Kidney (tissue), 14 donors: ENCODE data around the gene PHYHD1. TPM values are rescaled to one million over a fixed set of nuclear protein-coding genes. Genes with fewer than 3 reads are reported as not detected.

Experiments used
- DNase-seq, 5 donors: peaks; one replicate each; pipeline ENCODE4 v3.0.0-alpha.2; 2013 to 2020
- FAIRE-seq: peaks from 2 replicates; lab custom pipeline; 2012; peaks lifted over from hg19 to GRCh38; lab: Jason Lieb, UNC
- H3K27ac ChIP-seq, 2 donors: one replicate each; pipeline ENCODE4 v1.7.0; 2013; ENCODE audit warnings: low read depth in 2 of 2, low read length in 2 of 2, inconsistent platforms in 1 of 2
- H3K27me3 ChIP-seq: one replicate; pipeline ENCODE4 v1.7.1; 2013; ENCODE audit warnings: low read length, inconsistent platforms; ENCODE audit not compliant: control insufficient read depth, insufficient read depth
- H3K36me3 ChIP-seq, 3 donors: one replicate each; pipeline versions ENCODE4 v1.7.0 to v1.7.1; 2013; ENCODE audit warnings: low read length in 3 of 3, control low read depth in 1 of 3, inconsistent platforms in 1 of 3; ENCODE audit not compliant: insufficient read depth in 3 of 3, control insufficient read depth in 2 of 3
- H3K4me1 ChIP-seq, 3 donors: one replicate each; pipeline versions ENCODE4 v1.7.0 to v1.7.1; 2013; ENCODE audit warnings: low read length in 3 of 3, inconsistent platforms in 1 of 3, low read depth in 1 of 3; ENCODE audit not compliant: control insufficient read depth in 2 of 3, insufficient read depth in 2 of 3
- H3K4me3 ChIP-seq, 3 donors: one replicate each; pipeline versions ENCODE4 v1.7.0 to v1.8.1; 2013; ENCODE audit warnings: low read length in 3 of 3, control low read depth in 1 of 3, inconsistent platforms in 1 of 3
- H3K9ac ChIP-seq, 3 donors: one replicate each; pipeline versions ENCODE4 v1.7.0 to v1.7.1; 2013; ENCODE audit warnings: low read length in 3 of 3, control low read depth in 1 of 3, inconsistent platforms in 1 of 3
- H3K9me3 ChIP-seq, 3 donors: one replicate each; pipeline versions ENCODE4 v1.7.0 to v1.7.1; 2013; ENCODE audit warnings: low read length in 3 of 3, control low read depth in 1 of 3, inconsistent platforms in 1 of 3; ENCODE audit not compliant: control insufficient read depth in 2 of 3, insufficient read depth in 1 of 3
- intact Hi-C: fragments of 100-400 bp; cut with DNase I; formaldehyde crosslinking; loops from one replicate; pipeline ENCODE4 v1.11.1; 2022
- polyA plus RNA-seq: library from polyadenylated mRNA; stranded (reverse); fragments of 350-450 nt; fragmentation: Illumina TruSeq; extraction: RNeasy Lipid Tissue Mini Kit (QIAGEN cat#74804); gene quantifications from one replicate; pipeline ENCODE4 v1.2.3, GENCODE V29; 2014; ENCODE audit warnings: low read depth, low replicate concordance; ENCODE audit not compliant: insufficient read depth
- total RNA-seq: library from RNA; stranded (reverse); fragmentation: NEBNext Ultra II Directional; extraction: Animal tissue kit (Norgen Biotek cat#: 25700); gene quantifications from one replicate; pipeline ENCODE4 v1.2.1, GENCODE V29; 2021
- TF ChIP-seq, protein P1 (sequence below): IDR thresholded peaks from 3 replicates; pipeline ENCODE4 v1.5.1; 2012; ENCODE audit warnings: mild to moderate bottlenecking, moderate library complexity, borderline replicate concordance; ENCODE audit not compliant: insufficient read depth; ENCODE audit errors: extremely low read depth
- donor health status: control.
- donor health status: control.
- donor health status: control.
- donor health status: control.
- donor health status: control.
- donor health status: DM: yes; HTN: yes; CAD: no.
- donor health status: Normal renal cell carcinoma (clear cell type).

Gene PHYHD1
- total and polyA plus RNA-seq, 2 donors from 2014 or later = 59.0 to 122 TPM

GRCh38 chr9:128913995-128914772 lies 6.6 kb upstream of the PHYHD1 start:
- DNase-seq (no peak), FAIRE-seq (no peak)
- peaks cover 0 to 38% (median 14%) of the 10 kb centered on the region in 3 donors for H3K4me1 ChIP-seq
- no peak overlapping the region for H3K27ac ChIP-seq
- H3K9ac ChIP-seq = no peak overlapping the region
- no peaks in the 10 kb centered on the region for H3K27me3 ChIP-seq
- H3K36me3 ChIP-seq = peaks cover 0 to 18% (median 3%) of the 10 kb centered on the region in 3 donors
- TF ChIP-seq, protein P1, sequence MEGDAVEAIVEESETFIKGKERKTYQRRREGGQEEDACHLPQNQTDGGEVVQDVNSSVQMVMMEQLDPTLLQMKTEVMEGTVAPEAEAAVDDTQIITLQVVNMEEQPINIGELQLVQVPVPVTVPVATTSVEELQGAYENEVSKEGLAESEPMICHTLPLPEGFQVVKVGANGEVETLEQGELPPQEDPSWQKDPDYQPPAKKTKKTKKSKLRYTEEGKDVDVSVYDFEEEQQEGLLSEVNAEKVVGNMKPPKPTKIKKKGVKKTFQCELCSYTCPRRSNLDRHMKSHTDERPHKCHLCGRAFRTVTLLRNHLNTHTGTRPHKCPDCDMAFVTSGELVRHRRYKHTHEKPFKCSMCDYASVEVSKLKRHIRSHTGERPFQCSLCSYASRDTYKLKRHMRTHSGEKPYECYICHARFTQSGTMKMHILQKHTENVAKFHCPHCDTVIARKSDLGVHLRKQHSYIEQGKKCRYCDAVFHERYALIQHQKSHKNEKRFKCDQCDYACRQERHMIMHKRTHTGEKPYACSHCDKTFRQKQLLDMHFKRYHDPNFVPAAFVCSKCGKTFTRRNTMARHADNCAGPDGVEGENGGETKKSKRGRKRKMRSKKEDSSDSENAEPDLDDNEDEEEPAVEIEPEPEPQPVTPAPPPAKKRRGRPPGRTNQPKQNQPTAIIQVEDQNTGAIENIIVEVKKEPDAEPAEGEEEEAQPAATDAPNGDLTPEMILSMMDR = no peak
- intact Hi-C loops = no loop called here
- no peaks in the 10 kb centered on the region for H3K9me3 ChIP-seq
- no peak overlapping the region for H3K4me3 ChIP-seq

DNA sequence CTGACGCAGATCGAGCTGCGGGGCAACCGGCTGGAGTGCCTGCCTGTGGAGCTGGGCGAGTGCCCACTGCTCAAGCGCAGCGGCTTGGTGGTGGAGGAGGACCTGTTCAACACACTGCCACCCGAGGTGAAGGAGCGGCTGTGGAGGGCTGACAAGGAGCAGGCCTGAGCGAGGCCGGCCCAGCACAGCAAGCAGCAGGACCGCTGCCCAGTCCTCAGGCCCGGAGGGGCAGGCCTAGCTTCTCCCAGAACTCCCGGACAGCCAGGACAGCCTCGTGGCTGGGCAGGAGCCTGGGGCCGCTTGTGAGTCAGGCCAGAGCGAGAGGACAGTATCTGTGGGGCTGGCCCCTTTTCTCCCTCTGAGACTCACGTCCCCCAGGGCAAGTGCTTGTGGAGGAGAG lies 4.6 kb upstream of the PHYHD1 start:
- Histone ChIP-seq H3K4me3 (no peak overlapping the region), H3K36me3 (peaks cover 0 to 5% (median 0%) of the 10 kb centered on the region in 3 donors), H3K9me3 (no peaks in the 10 kb centered on the region), H3K27me3 (no peaks in the 10 kb centered on the region), H3K9ac (peak overlapping the region in 1 of 3 donors; percentile 41), H3K27ac (peak overlapping the region; percentile 74 to 81), H3K4me1 (peaks cover 0 to 41% (median 24%) of the 10 kb centered on the region in 3 donors)
- no peak for DNase-seq
- TF ChIP-seq, protein P1 = no peak
- FAIRE-seq = no peak
- intact Hi-C loops = no loop called here

DNA sequence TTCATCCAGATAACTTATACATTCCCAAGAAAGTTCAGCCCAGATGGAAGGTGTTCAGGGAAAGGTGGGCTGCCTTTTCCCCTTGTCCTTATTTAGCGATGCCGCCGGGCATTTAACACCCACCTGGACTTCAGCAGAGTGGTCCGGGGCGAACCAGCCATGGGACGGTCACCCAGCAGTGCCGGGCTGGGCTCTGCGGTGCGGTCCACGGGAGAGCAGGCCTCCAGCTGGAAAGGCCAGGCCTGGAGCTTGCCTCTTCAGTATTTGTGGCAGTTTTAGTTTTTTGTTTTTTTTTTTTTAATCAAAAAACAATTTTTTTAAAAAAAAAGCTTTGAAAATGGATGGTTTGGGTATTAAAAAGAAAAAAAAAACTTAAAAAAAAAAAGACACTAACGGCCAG lies 4.0 kb upstream of the PHYHD1 start:
- H3K27me3 ChIP-seq = no peaks in the 10 kb centered on the region
- peak overlapping the region in 1 of 3 donors; percentile 41 for H3K9ac ChIP-seq
- DNase-seq (no peak), FAIRE-seq (no peak)
- H3K4me3 ChIP-seq = no peak overlapping the region
- H3K27ac ChIP-seq = peak overlapping the region; percentile 74 to 81
- no peaks in the 10 kb centered on the region for H3K9me3 ChIP-seq
- peaks cover 0 to 45% (median 24%) of the 10 kb centered on the region in 3 donors for H3K4me1 ChIP-seq
- intact Hi-C loops = no loop called here
- H3K36me3 ChIP-seq = peaks cover 0 to 5% (median 0%) of the 10 kb centered on the region in 3 donors
- TF ChIP-seq, protein P1 = no peak
